HUDEP-2 (cell line): Measurements from ENCODE around the gene USP5.
A peak's percentile ranks its signal among the peaks of the same experiment; 100 is the strongest.
"Not testable (repeated sequence)": the region's sequence is repeated elsewhere in the genome, so short reads cannot be mapped to it uniquely, and the experiment has no call there.

Source experiments
- DNase-seq, 76 experiments: peaks; one replicate each; lab custom pipeline; 2025; ENCODE audit not compliant: unreplicated experiment in 76 of 76; lab: John Stamatoyannopoulos, UW

Gene USP5

DNA sequence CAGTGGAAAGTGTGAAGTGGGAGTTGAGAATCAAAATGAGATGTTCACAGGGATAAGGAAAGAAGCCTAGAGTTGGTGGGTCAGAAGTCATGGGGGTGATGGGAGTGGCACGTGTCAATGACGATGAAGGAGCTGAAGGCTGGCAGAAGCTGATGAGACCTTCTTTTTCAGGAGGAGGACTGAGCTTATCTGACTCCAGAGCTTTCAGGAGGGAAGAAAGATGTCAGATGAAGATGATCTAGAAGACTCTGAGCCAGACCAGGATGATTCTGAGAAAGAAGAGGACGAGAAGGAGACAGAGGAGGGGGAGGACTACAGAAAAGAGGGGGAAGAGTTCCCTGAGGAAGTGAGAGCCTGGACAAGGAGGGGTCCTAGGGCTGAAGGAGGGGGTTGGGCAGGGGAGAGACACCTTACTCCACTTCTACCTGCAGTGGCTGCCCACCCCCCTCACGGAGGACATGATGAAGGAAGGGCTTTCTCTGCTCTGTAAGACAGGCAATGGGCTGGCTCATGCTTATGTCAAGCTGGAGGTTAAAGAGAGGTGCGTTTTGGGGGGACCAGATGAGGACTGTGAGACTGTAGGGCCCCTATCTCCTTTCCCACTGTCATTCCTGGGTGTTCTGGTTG lies 53.6 kb downstream of the USP5 start:
- no peak for DNase-seq

DNA sequence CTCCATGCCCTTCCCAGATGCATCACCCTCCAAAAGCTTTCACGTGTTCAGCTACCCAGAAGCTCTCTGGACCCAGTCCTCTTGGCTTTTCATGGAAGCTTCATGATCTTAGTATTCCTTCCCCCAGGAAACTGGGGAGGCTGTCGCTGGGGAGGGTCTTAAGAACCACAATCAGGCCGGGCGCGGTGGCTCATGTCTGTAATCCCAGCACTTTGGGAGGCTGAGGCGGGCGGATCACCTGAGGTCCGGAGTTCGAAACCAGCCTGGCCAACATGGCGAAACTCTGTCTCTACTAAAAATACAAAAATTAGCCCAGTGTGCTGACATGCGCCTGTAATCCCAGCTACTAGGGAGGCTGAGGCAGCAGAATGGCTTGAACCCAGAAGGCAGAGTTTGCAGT lies 56.2 kb downstream of the USP5 start:
- DNase-seq, result not testable (repeated sequence)

DNA sequence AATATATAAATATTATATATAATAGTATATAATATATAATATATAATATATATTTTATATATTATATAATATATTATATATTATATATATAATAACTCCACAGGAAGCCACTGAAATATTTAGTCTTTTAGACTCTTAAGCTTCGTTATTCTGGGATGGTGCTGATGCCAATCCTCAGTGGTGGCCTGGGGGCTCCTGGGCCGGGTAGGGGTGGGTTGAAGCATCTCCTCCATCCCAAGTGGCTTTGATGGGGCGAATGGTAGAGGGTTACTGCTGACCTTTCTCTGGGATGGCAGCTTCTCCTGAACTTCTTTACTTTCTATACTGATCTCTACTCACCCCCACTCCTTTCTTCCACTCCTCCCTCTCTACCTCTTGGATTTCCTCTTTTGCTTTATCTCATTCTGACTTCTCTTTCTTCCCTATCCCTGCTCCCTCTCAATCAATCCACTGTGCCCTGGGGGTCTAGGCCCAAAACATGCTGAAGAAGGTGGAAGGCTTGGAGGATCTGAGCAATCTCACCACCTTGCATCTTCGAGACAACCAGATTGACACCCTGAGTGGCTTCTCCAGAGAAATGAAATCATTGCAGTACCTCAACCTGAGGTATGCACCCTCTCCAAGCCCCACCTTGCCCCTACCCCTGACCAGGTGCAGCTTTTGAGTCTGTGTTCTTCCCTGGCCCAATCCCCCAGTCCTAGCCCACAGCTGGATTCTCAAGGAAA lies 57.6 kb downstream of the USP5 start:
- no peak for DNase-seq

DNA sequence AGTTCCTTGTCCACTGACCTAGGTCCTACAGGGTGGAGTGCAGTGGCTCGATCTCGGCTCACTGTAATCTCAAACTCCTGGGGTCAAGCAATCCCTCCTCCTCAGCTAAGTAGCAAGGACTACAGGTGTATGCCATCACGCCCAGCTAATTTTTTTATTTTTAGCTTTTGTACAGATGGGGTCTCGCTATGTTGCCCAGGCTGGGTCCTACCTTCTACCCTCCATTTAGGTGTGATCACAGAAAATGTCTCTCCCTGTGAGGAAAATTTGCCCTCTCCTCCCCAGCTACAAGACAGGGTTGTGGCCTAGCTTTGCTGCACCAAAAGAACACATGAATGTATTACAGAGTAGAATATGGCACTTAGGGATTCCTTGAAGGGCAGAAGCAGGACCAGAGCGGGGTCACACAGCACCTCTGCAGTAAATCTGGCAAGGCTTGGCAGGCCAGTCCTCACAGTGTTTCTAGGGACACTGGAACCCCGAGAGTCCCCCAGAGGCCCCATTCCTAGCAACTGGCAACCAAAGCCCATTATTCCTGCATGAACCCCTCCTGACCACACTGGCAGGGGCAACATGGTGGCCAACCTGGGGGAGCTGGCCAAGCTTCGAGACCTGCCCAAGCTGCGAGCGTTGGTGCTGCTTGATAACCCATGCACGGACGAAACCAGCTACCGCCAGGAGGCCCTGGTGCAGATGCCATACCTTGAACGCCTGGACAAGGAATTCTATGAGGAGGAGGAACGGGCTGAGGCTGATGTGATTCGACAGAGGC lies 60.4 kb downstream of the USP5 start:
- DNase-seq, result no peak

DNA sequence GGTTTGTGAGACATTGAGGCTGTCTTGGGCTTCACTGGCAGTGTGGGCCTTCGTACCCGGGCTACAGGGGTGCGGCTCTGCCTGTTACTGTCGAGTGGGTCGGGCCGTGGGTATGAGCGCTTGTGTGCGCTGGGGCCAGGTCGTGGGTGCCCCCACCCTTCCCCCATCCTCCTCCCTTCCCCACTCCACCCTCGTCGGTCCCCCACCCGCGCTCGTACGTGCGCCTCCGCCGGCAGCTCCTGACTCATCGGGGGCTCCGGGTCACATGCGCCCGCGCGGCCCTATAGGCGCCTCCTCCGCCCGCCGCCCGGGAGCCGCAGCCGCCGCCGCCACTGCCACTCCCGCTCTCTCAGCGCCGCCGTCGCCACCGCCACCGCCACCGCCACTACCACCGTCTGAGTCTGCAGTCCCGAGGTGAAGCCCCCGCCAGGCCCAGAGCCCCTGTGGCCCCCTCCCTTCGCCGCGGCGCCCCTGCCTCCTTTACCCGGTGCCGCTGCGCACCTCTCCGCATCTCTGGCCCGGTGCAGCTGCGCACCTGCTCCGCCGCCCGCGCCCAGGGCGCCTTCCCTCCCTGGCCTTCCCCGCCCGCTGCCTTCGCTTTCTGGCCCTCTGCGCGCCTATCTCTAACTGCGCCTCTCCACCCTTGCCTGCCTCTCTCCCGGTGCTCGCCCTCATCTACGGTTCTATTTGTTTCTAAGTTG lies 62.4 kb downstream of the USP5 start, which contains the start of gene ENO2:
Gene ENO2 (plus strand): TSS at position 335 of the 701 bp plus-strand sequence. CDS start 1,253 bp downstream, outside the sequence.
- peak in 49 of 76 experiments; percentile 7 to 81 (median 42) for DNase-seq

DNA sequence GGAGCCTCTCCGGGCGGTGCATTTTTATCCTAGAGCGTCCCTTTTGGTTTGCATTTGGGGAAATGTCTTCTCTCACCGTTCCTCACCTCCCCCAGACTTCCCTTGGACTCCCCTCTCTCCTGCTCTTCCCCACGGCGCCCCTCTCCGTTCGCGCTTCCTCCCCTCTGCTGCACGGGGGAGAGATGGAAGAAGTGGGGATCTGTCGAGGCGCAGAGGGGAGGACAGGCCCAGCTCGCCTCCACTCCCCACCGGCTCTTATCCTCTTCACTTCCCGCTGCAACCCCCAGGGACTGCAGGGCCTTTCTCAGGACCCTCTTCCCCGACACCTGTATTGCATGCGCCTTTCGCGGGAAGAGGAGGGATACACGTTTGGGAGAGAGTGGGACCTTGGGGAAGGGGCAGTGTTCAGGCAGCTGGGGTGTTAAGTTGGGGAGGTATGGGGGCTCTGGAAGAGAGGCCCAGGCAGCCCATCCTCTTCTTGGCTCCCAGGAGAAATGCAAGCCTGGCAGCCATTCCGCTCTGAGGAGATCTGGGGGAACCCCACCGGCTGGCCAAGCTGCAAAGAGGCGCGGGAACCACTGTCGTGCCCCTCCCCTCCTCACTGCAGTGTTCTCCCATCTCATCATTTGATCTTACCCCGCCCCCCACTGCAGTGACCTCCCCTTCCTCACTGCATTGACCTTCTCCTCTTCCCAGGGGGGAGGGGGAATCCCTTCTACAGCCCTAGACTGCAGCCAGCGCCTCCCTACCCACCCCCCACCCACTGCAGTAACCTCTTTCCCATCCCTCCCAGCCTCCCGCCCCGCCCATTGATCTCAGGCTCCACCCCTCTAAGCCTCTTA lies 63.2 kb downstream of the USP5 start:
- peak in 20 of 76 experiments; percentile 10 to 52 (median 30) for DNase-seq

DNA sequence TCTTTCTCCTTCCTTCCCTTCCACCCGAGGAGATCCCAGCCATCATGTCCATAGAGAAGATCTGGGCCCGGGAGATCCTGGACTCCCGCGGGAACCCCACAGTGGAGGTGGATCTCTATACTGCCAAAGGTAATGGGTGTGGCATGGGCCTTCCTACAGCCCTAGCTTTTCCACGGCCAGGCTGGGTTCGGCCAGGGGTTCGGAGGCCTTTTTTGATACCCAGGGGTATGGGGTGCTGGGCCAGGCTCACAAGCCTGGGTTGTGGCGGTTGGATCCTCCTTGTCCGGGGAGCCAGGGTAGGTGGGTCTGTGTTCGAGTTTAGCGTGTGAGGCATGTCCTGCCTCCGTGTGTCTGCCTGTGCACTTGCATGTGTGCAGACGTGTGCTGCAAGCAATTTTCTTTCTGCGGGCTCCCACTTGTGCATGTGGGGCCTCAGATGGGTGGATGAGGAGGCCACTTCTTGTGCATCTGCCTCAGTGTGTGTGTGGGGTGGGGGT lies 63.9 kb downstream of the USP5 start:
- no peak for DNase-seq
